OCI-LY3 (cell line): ENCODE measurements around the gene PTPRR.

Experiments used
- H2AFZ ChIP-seq: fragments of 200-600, 300-600 bp; shearing (Covaris generic); 2 replicates; pipeline ENCODE4 v1.6.0; 2014; ENCODE audit warnings: antibody characterized with exemption, low read depth, low read length
- H3K27ac ChIP-seq: fragments of 200-600, 300-600 bp; sonication (generic); 2 replicates; pipeline ENCODE4 v1.5.1; 2014; ENCODE audit warnings: mild to moderate bottlenecking, low read length, moderate library complexity, mixed read lengths
- H3K27me3 ChIP-seq: fragments of 200-600, 300-600 bp; sonication (generic); 2 replicates; pipeline ENCODE4 v1.6.1; 2014; ENCODE audit warnings: low read depth, low read length, mixed read lengths
- H3K36me3 ChIP-seq: fragments of 200-600, 300-600 bp; sonication (generic); replicated peaks from 2 replicates; pipeline ENCODE3; 2014; ENCODE audit warnings: low read depth, low read length, mixed read lengths
- H3K4me1 ChIP-seq: fragments of 300-600, 200-600 bp; sonication (generic); 2 replicates; pipeline ENCODE4 v1.6.1; 2014; ENCODE audit warnings: low read length, mixed read lengths
- H3K4me2 ChIP-seq: fragments of 200-600, 300-600 bp; sonication (generic); 2 replicates; pipeline ENCODE4 v1.6.1; 2014; ENCODE audit warnings: low read length, mixed read lengths
- H3K4me3 ChIP-seq: fragments of 300-600, 200-600 bp; sonication (generic); 2 replicates; pipeline ENCODE4 v1.5.1; 2014; ENCODE audit warnings: antibody characterized with exemption, mild to moderate bottlenecking, low read length, moderate library complexity
- H3K79me2 ChIP-seq: fragments of 300-600, 200-600 bp; shearing (Covaris generic); 2 replicates; pipeline ENCODE4 v1.6.1; 2014; ENCODE audit warnings: mild to moderate bottlenecking, low read length, mixed read lengths
- H3K9ac ChIP-seq: fragments of 300-600, 200-600 bp; shearing (Covaris generic); 2 replicates; pipeline ENCODE4 v1.6.0; 2014; ENCODE audit warnings: mild to moderate bottlenecking, low read length, moderate library complexity
- H3K9me3 ChIP-seq: fragments of 200-600, 300-600 bp; shearing (Covaris generic); 2 replicates; pipeline ENCODE4 v1.6.1; 2014; ENCODE audit warnings: low read length, mixed read lengths; ENCODE audit not compliant: insufficient read depth
- H4K20me1 ChIP-seq: fragments of 200-600, 300-600 bp; sonication (generic); 2 replicates; pipeline ENCODE4 v1.6.1; 2016; ENCODE audit warnings: low read length, mixed read lengths; ENCODE audit not compliant: insufficient read depth
- CTCF ChIP-seq: fragments of 200-600, 300-600 bp; sonication (generic); IDR thresholded peaks from 2 replicates; pipeline ENCODE4 v1.5.1; 2014; ENCODE audit warnings: antibody characterized with exemption, low read length, low read depth
- EZH2phosphoT487 ChIP-seq: fragments of 200-600 bp; shearing (Covaris generic); IDR thresholded peaks from 2 replicates; pipeline ENCODE4 v1.6.1; 2018; ENCODE audit warnings: antibody characterized with exemption, mixed run types, low read depth

PTPRR gene

GRCh38 chr12:70637303-70638085 is 283.0 kb downstream of the PTPRR start, which contains the start of gene PTPRB:
PTPRB (minus strand) TSS chr12:70637429; CDS start chr12:70637395, 34 bp downstream.
- H3K9ac ChIP-seq: no peak within 1 kb of the TSS
- H3K4me1 ChIP-seq: no peaks in the 10 kb centered on the region
- H3K4me3 ChIP-seq: no peak within 1 kb of the TSS
- H3K27ac ChIP-seq: no peak within 1 kb of the TSS
- H3K27me3 ChIP-seq: no peaks in the 10 kb centered on the region
- H3K4me2 ChIP-seq: no peak within 1 kb of the TSS
- TF ChIP-seq CTCF (no peak), EZH2phosphoT487 (no peak)
- no peaks in the 10 kb centered on the region for H3K9me3 ChIP-seq
- H2AFZ ChIP-seq: no peak within 1 kb of the TSS
- H3K36me3 ChIP-seq: no peaks in the 10 kb centered on the region
- no peaks in the 10 kb centered on the region for H3K79me2 ChIP-seq
- H4K20me1 ChIP-seq: no peaks in the 10 kb centered on the region

GRCh38 chr12:70635755-70636154 is 284.8 kb downstream of the PTPRR start:
- Histone ChIP-seq H3K27me3 (no peaks in the 10 kb centered on the region), H3K4me2 (no peak overlapping the region), H4K20me1 (no peaks in the 10 kb centered on the region), H3K4me1 (no peaks in the 10 kb centered on the region), H3K79me2 (no peaks in the 10 kb centered on the region), H3K27ac (no peak overlapping the region), H3K4me3 (no peak overlapping the region), H3K9ac (no peak overlapping the region), H3K9me3 (no peaks in the 10 kb centered on the region), H2AFZ (no peak overlapping the region), H3K36me3 (no peaks in the 10 kb centered on the region)
- no peak for TF ChIP-seq CTCF
- TF ChIP-seq EZH2phosphoT487: no peak

GRCh38 chr12:70628701-70629480 is 291.6 kb downstream of the PTPRR start:
- Histone ChIP-seq H3K4me3 (no peak overlapping the region), H3K27me3 (no peaks in the 10 kb centered on the region), H3K27ac (no peak overlapping the region), H4K20me1 (no peaks in the 10 kb centered on the region), H3K9ac (no peak overlapping the region), H3K4me1 (no peaks in the 10 kb centered on the region), H3K9me3 (no peaks in the 10 kb centered on the region), H2AFZ (no peak overlapping the region), H3K36me3 (no peaks in the 10 kb centered on the region), H3K79me2 (no peaks in the 10 kb centered on the region), H3K4me2 (no peak overlapping the region)
- TF ChIP-seq EZH2phosphoT487 (no peak), CTCF (no peak)

GRCh38 chr12:70627677-70628076 is 292.9 kb downstream of the PTPRR start:
- no peak overlapping the region for H3K9ac ChIP-seq
- H3K27ac ChIP-seq: no peak overlapping the region
- no peak overlapping the region for H2AFZ ChIP-seq
- H3K4me1 ChIP-seq: no peaks in the 10 kb centered on the region; the same call in 1 of the 2 replicates
- H3K36me3 ChIP-seq: no peaks in the 10 kb centered on the region
- H3K27me3 ChIP-seq: no peaks in the 10 kb centered on the region
- TF ChIP-seq CTCF (no peak), EZH2phosphoT487 (no peak)
- H4K20me1 ChIP-seq: no peaks in the 10 kb centered on the region
- H3K9me3 ChIP-seq: no peaks in the 10 kb centered on the region
- H3K79me2 ChIP-seq: no peaks in the 10 kb centered on the region
- H3K4me2 ChIP-seq: no peak overlapping the region
- no peak overlapping the region for H3K4me3 ChIP-seq
